ENCODE data around the gene TOX3. TPM values are rescaled to one million over a fixed set of nuclear protein-coding genes. Genes with fewer than 3 reads are reported as not detected.

TOX3 gene
- total and polyA plus RNA-seq, 2 of the 13 experiments (the other 11 are each of a cell fraction or from before 2014, with no cell fraction given): 14.5 to 98.6 TPM

GRCh38 chr16:52581530-52581929, 34.6 kb upstream of the TOX3 start (continued):
- TF ChIP-seq ZNF235 (CRISPR knock-in tag; IDR thresholded peaks at IDR 0.05; ENCODE audit: borderline replicate concordance): no peak
- TF ChIP-seq REPIN1 (CRISPR knock-in tag; IDR thresholded peaks at IDR 0.05; ENCODE audit: borderline replicate concordance, low read depth): no peak
- no peak for TF ChIP-seq ZBTB46 (CRISPR knock-in tag; IDR thresholded peaks at IDR 0.05; ENCODE audit: borderline replicate concordance)
- no peak for TF ChIP-seq ZNF766 (CRISPR knock-in tag; IDR thresholded peaks at IDR 0.05; ENCODE audit: borderline replicate concordance)
- TF ChIP-seq UBTF (CRISPR knock-in tag; IDR thresholded peaks at IDR 0.05): no peak
- TF ChIP-seq RFXAP (CRISPR knock-in tag; IDR thresholded peaks at IDR 0.05; ENCODE audit: borderline replicate concordance): no peak
- TF ChIP-seq PHF20 (CRISPR knock-in tag; IDR thresholded peaks at IDR 0.05): no peak
- no peak for TF ChIP-seq NCOA1 (CRISPR knock-in tag; IDR thresholded peaks at IDR 0.05)
- TF ChIP-seq RFX5 (IDR thresholded peaks at IDR 0.05; ENCODE audit: low read depth, low read length): no peak
- no peak for TF ChIP-seq NCOA5 (CRISPR knock-in tag; IDR thresholded peaks at IDR 0.05)
- peak; percentile 90 for TF ChIP-seq RAD21 (CRISPR knock-in tag; IDR thresholded peaks at IDR 0.05)
- TF ChIP-seq BCL6 (CRISPR knock-in tag; IDR thresholded peaks at IDR 0.05): no peak
- no peak for TF ChIP-seq ZIK1 (CRISPR knock-in tag; IDR thresholded peaks at IDR 0.05; ENCODE audit: borderline replicate concordance, low read depth)
- TF ChIP-seq TAF1 (CRISPR knock-in tag; IDR thresholded peaks at IDR 0.05): no peak
- no peak for TF ChIP-seq PAXIP1 (CRISPR knock-in tag; conservative IDR thresholded peaks at IDR 0.05)
- TF ChIP-seq PATZ1 (CRISPR knock-in tag; IDR thresholded peaks at IDR 0.05): no peak
- TF ChIP-seq ZNF770 (CRISPR knock-in tag; IDR thresholded peaks at IDR 0.05): peak; percentile 83
- TF ChIP-seq ZNF891 (CRISPR knock-in tag; IDR thresholded peaks at IDR 0.05): no peak
